IMR-90 (cell line): ENCODE data around the gene HOXA13. TPM values are rescaled to one million over a fixed set of nuclear protein-coding genes. Genes with fewer than 3 reads are reported as not detected.

Source experiments
- polyA plus RNA-seq, 3 experiments: library from polyadenylated mRNA; depleted of rRNA; stranded (reverse); fragments of >200 nt; gene quantifications; 2 replicates each; pipeline ENCODE4 v1.2.3, GENCODE V29; 2012; ENCODE audit warnings: low replicate concordance in 1 of 3
- total RNA-seq: library from RNA; depleted of rRNA; stranded (reverse); fragments of >200 nt; gene quantifications from 2 replicates; pipeline ENCODE4 v1.2.3, GENCODE V29; 2012
- TF ChIP-seq, protein P1 (sequence below): fragments of 150-350 bp; IDR thresholded peaks from 2 replicates; pipeline ENCODE4 v1.6.1; 2017; ENCODE audit warnings: mild to moderate bottlenecking, antibody characterized with exemption, low read length, low read depth

Gene HOXA13
- total and polyA plus RNA-seq, 2 of the 4 experiments (the other 2 are of a cell fraction) = not detected

DNA sequence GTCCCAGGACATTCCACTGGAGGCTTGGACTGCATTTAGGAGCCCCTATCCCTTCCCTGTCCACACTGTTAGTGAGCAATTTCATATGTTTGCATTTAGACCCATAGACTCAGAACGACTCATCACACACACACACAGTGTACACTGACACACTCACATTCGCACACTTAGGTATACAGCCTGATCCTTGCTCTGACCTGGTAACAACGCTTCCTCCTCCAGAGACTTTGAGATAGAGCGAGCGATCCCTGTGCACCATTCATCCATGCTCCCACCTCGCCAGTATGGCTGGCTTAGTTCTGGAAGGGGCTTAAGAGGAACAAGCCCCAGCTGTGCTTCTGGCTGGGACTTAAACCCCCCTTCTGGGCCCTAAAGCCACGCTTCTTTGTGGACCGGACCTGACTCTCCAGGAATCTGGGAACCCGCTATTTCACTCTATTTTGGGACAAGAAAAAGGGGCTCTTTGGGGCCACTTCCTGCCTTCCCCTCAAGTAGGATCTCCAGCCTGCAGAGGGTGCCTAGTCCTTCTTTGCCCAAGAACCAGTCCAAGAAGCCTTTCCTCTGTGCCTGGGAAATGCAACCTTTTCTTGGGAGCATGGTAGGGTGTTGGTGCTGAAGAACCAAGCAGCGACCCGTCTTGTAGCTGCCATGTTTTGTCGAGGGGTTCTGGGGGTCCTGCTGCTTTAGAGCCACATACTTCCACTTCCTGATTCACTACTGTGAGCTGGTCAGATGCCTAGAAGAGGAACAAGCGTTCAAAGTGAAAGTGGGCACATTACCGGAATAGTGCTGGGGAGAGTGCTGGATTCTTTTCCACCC is 1.1 kb upstream of the HOXA13 start (continued):
- TF ChIP-seq, protein P1, sequence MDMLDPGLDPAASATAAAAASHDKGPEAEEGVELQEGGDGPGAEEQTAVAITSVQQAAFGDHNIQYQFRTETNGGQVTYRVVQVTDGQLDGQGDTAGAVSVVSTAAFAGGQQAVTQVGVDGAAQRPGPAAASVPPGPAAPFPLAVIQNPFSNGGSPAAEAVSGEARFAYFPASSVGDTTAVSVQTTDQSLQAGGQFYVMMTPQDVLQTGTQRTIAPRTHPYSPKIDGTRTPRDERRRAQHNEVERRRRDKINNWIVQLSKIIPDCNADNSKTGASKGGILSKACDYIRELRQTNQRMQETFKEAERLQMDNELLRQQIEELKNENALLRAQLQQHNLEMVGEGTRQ = no peak
